ENCODE measurements around the gene VOPP1. TPM values are rescaled to one million over a fixed set of nuclear protein-coding genes. Genes with fewer than 3 reads are reported as not detected.

Gene VOPP1
- polyA plus RNA-seq, 4 donors: 54.1 to 66.7 (median 61.4) TPM

GRCh38 chr7:55557666-55558188 lies 14.6 kb downstream of the VOPP1 start:
- no peak for DNase-seq (ENCODE audit: low read depth in 4 of 4, low spot score in 2 of 4)

- no peak for DNase-seq (ENCODE audit: low read depth in 4 of 4, low spot score in 2 of 4)
These were observed 15.8 kb downstream of the VOPP1 start for GRCh38 chr7:55556492-55556891.

GRCh38 chr7:55556031-55556430 lies 16.3 kb downstream of the VOPP1 start:
- no peak for DNase-seq (ENCODE audit: low read depth in 4 of 4, low spot score in 2 of 4)

- no peak for DNase-seq (ENCODE audit: low read depth in 4 of 4, low spot score in 2 of 4)
These were observed 17.1 kb downstream of the VOPP1 start for GRCh38 chr7:55555160-55555559.

GRCh38 chr7:55554038-55554437 lies 18.3 kb downstream of the VOPP1 start:
- DNase-seq (ENCODE audit: low read depth in 4 of 4, low spot score in 2 of 4): no peak

GRCh38 chr7:55553024-55553345 lies 19.3 kb downstream of the VOPP1 start:
- no peak for DNase-seq (ENCODE audit: low read depth in 4 of 4, low spot score in 2 of 4)

GRCh38 chr7:55552320-55553023 lies 19.8 kb downstream of the VOPP1 start:
- DNase-seq (ENCODE audit: low read depth in 4 of 4, low spot score in 2 of 4): peak in 2 of 4 donors; percentile 48 to 69

GRCh38 chr7:55550841-55551537 lies 21.3 kb downstream of the VOPP1 start:
- DNase-seq (ENCODE audit: low read depth in 4 of 4, low spot score in 2 of 4): no peak

GRCh38 chr7:55550010-55550663 lies 22.2 kb downstream of the VOPP1 start:
- DNase-seq (ENCODE audit: low read depth in 4 of 4, low spot score in 2 of 4): no peak

GRCh38 chr7:55549457-55549856 lies 22.8 kb downstream of the VOPP1 start:
- no peak for DNase-seq (ENCODE audit: low read depth in 4 of 4, low spot score in 2 of 4)

GRCh38 chr7:55548295-55548731 lies 24.0 kb downstream of the VOPP1 start:
- no peak for DNase-seq (ENCODE audit: low read depth in 4 of 4, low spot score in 2 of 4)

- DNase-seq (ENCODE audit: low read depth in 4 of 4, low spot score in 2 of 4): no peak
These were observed 25.5 kb downstream of the VOPP1 start for GRCh38 chr7:55546814-55547213.

GRCh38 chr7:55545496-55545895 lies 26.8 kb downstream of the VOPP1 start:
- no peak for DNase-seq (ENCODE audit: low read depth in 4 of 4, low spot score in 2 of 4)

GRCh38 chr7:55540226-55540858 lies 32.0 kb downstream of the VOPP1 start:
- DNase-seq (ENCODE audit: low read depth in 4 of 4, low spot score in 2 of 4): no peak

GRCh38 chr7:55539380-55539779 lies 32.9 kb downstream of the VOPP1 start:
- DNase-seq (ENCODE audit: low read depth in 4 of 4, low spot score in 2 of 4): no peak

- DNase-seq (ENCODE audit: low read depth in 4 of 4, low spot score in 2 of 4): no peak
These were observed 33.8 kb downstream of the VOPP1 start for GRCh38 chr7:55538538-55538937.

GRCh38 chr7:55537458-55537990 lies 34.8 kb downstream of the VOPP1 start:
- DNase-seq (ENCODE audit: low read depth in 4 of 4, low spot score in 2 of 4): no peak

GRCh38 chr7:55536619-55537457 lies 35.5 kb downstream of the VOPP1 start:
- no peak for DNase-seq (ENCODE audit: low read depth in 4 of 4, low spot score in 2 of 4)

GRCh38 chr7:55535617-55536016 lies 36.7 kb downstream of the VOPP1 start:
- DNase-seq (ENCODE audit: low read depth in 4 of 4, low spot score in 2 of 4): no peak
